Heart right ventricle (tissue), 16 donors: ENCODE results near the gene AGFG2. TPM values are rescaled to one million over a fixed set of nuclear protein-coding genes. Genes with fewer than 3 reads are reported as not detected.
A peak's percentile ranks its signal among the peaks of the same experiment; 100 is the strongest.

ENCODE experiments used
- ATAC-seq, 8 donors: fragments of 200-7000 bp; cut with Tn5 transposase; one replicate each; pipeline ENCODE4 v1.9.1; 2020; ENCODE audit warnings: mild to moderate bottlenecking in 8 of 8, moderate library complexity in 8 of 8, moderate number of reproducible peaks in 1 of 8
- DNase-seq, 2 donors: peaks; one replicate each; pipeline ENCODE4 v3.0.0-alpha.2; 2020
- H3K27ac ChIP-seq, 10 donors: fragments of 200-600 bp; sonication (generic) in 2 of 10; one replicate each; pipeline versions ENCODE4 v1.5.0 to v1.8.0; 2020 to 2022; ENCODE audit warnings: mild to moderate bottlenecking in 3 of 10
- H3K27me3 ChIP-seq, 7 donors: fragments of 200-600 bp; one replicate each; pipeline ENCODE4 v1.8.0; 2021 to 2022; ENCODE audit warnings: mild to moderate bottlenecking in 2 of 7
- H3K36me3 ChIP-seq, 9 donors: fragments of 200-600 bp; sonication (generic) in 1 of 9; one replicate each; pipeline versions ENCODE4 v1.5.0 to v1.8.0; 2020 to 2022; ENCODE audit warnings: mild to moderate bottlenecking in 2 of 9
- H3K4me1 ChIP-seq, 9 donors: fragments of 200-600 bp; sonication (generic) in 1 of 9; one replicate each; pipeline versions ENCODE4 v1.5.0 to v1.8.0; 2020 to 2022; ENCODE audit warnings: mild to moderate bottlenecking in 4 of 9
- H3K4me3 ChIP-seq, 10 donors: fragments of 200-600 bp; sonication (generic) in 2 of 10; one replicate each; pipeline versions ENCODE4 v1.5.0 to v1.8.0; 2020 to 2022; ENCODE audit warnings: mild to moderate bottlenecking in 7 of 10, moderate library complexity in 2 of 10
- H3K9me3 ChIP-seq, 11 donors: fragments of 200-600 bp in 10 of 11; sonication (generic) in 2 of 11; one replicate each; pipeline versions ENCODE4 v1.5.0 to v1.8.0; 2013 to 2022; ENCODE audit warnings: mild to moderate bottlenecking in 2 of 11, control low read depth in 1 of 11, moderate library complexity in 1 of 11
- WGBS, 2 donors: extraction: QIAGEN DNeasy Blood & Tissue Kit; methylation state at CpG; one replicate each; pipeline ENCODE4 v1.1.7; 2013; ENCODE audit warnings: inconsistent platforms in 1 of 2; 5-methylcytosine and 5-hydroxymethylcytosine counted together
- intact Hi-C, 10 donors: fragments of 100-400 bp; cut with DNase I; formaldehyde crosslinking; loops; one replicate each; pipeline versions ENCODE4 v1.11.1 to v1.14.2; 2022
- polyA plus RNA-seq, 2 donors: library from polyadenylated mRNA; stranded (reverse); fragments of 200-250 nt; gene quantifications; one replicate each; pipeline ENCODE4 v1.2.3, GENCODE V29; 2013
- total RNA-seq, 10 donors: library from RNA; stranded (reverse); fragmentation: NEBNext Ultra II Directional in 3 of 10; extraction: Animal tissue kit (Norgen Biotek cat#: 25700) in 3 of 10; gene quantifications; one replicate each; pipeline versions ENCODE4 v1.2.1 to v1.2.4, GENCODE V29; 2021 to 2023
- TF ChIP-seq, protein P1 (sequence below), 9 donors: fragments of 200-600 bp; sonication (generic) in 2 of 9; IDR thresholded peaks; one replicate each; pipeline versions ENCODE4 v1.5.0 to v1.8.0; 2021 to 2022; ENCODE audit warnings: antibody characterized with exemption in 9 of 9, mild to moderate bottlenecking in 5 of 9, moderate library complexity in 1 of 9
- donor health status: Arrhythmogenic right ventricular cardiomyopathy.
- donor health status: ischemic (EF 13 %, LVEDD 7.1; RV severe dilation, severe dysfunction).
- donor health status: healthy with polysubstance abuse.
- donor health status: DM: no; HTN: yes; CAD: no.
- donor health status: DM: no; HTN: no; CAD: no.
- donor health status: ischemic (EF 25% LVEDD 6.9; RV normal size, moderate dysfunction).
- donor health status: ischemic (EF 25% LVEDD 5.7; RV mildly dilated, moderate dysfunction).
- donor health status: healthy.
- donor health status: DM: yes; HTN: yes; CAD: no.
- donor health status: Ischemic cardiomyopathy.
- donor health status: ischemic (EF 35%, LVEDD 5.7; RV mildly dilated, moderate dysfunction).
- donor health status: nonischemic (EF 11% LVEDD 7.7; RV severe dilation, severe dysfunction).
- donor health status: DM: yes; HTN: yes; CAD: no.
- donor health status: PGD.
- donor health status: ischemic (EF 29% LVEDD 5.4; RV normal size, mild dysfunction).
- donor health status: nonischemic (EF 23%, LVEDD 6.1; RV moderate dilation, normal function).

AGFG2 gene
- total and polyA plus RNA-seq, 12 donors: 9.9 to 35.8 (median 27.3) TPM

DNA sequence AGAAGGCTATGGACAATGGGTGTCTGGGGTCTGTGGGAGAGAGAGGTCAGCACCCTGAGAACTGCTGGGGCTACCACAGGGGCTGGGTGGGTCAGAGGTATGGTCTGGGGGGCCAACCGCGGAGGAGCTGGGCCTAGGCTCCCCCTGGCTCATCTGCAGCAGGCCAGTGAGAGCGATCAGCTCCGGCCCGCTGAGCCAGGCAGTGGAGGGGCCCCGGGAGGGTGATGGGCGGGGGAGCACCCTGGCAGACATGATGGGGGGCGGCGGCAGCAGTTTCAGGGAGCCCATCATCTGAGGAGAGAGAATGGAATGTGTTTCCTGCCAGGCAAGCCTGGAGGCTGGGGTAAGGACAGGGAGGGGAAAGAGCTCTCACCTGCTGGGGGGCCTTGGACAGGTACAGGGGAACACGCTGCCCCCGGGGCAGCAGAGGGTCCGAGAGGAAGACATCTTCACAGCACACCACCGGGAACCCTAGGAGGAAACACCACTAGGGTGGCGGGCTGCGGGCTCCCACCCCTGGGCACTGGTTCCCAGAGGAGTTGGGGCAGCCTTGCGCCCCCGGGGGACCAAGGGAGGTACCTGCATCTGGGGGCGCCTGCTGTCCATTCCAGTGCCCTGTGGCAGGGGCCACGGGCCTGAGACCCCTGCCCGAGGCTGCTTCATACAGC lies 33.4 kb downstream of the AGFG2 start:
- Histone ChIP-seq H3K27ac (no peak overlapping the region), H3K4me3 (no peak overlapping the region), H3K27me3 (peaks cover 0 to 18% (median 0%) of the 10 kb centered on the region in 7 donors), H3K9me3 (no peaks in the 10 kb centered on the region), H3K36me3 (peaks cover 0 to 48% (median 34%) of the 10 kb centered on the region in 9 donors), H3K4me1 (peaks cover 0 to 26% (median 15%) of the 10 kb centered on the region in 9 donors)
- DNase-seq: no peak
- no peak for ATAC-seq
- intact Hi-C loops: no loop called here
- TF ChIP-seq, protein P1, sequence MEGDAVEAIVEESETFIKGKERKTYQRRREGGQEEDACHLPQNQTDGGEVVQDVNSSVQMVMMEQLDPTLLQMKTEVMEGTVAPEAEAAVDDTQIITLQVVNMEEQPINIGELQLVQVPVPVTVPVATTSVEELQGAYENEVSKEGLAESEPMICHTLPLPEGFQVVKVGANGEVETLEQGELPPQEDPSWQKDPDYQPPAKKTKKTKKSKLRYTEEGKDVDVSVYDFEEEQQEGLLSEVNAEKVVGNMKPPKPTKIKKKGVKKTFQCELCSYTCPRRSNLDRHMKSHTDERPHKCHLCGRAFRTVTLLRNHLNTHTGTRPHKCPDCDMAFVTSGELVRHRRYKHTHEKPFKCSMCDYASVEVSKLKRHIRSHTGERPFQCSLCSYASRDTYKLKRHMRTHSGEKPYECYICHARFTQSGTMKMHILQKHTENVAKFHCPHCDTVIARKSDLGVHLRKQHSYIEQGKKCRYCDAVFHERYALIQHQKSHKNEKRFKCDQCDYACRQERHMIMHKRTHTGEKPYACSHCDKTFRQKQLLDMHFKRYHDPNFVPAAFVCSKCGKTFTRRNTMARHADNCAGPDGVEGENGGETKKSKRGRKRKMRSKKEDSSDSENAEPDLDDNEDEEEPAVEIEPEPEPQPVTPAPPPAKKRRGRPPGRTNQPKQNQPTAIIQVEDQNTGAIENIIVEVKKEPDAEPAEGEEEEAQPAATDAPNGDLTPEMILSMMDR (IDR thresholded peaks at IDR 0.05): no peak
- 83 to 87% methylated on average over 17 to 20 of the region's 20 CpGs for WGBS, 2 donors

DNA sequence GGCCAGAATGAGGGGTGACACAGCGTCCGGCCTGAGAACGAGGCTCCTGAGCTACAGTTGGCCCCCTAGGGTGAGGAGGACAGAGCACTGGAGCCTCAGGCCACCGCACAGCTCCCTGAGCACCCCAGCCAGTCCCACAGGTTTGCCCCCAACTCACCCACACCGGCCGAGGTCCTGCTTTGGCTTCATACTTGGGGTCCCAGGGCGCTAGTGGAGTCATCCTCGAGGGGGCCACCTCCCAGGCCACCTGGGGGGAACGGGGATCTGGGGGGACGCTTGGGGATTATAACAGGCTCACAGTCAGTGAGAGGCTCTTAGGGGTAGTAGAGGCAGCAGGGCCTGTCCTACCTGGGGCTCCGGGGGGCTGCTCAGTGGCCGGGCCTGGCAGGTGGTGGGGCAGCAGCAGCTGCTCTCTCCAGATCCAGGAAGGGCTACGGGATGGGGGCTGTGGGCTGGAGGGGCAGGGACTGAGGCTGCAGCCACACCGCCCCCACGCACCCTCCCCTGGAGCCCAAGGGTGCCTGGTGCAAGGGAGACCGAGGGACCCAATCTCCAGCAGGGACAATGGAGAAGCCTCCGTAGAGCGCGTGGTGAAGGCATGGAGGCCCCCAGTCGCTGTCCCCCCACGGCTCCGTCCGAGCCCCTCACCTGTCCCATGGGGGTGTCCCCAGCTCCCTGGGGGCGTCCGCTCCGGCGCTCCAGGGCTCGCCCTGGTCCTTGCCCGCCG lies 34.1 kb downstream of the AGFG2 start:
- 92 to 93% methylated on average over 24 to 30 of the region's 30 CpGs for WGBS, 2 donors
- no peak for ATAC-seq
- TF ChIP-seq, protein P1 (IDR thresholded peaks at IDR 0.05): no peak
- no peaks in the 10 kb centered on the region for H3K9me3 ChIP-seq
- no peak overlapping the region for H3K4me3 ChIP-seq
- intact Hi-C loops: no loop called here
- H3K27me3 ChIP-seq: peaks cover 0 to 18% (median 0%) of the 10 kb centered on the region in 7 donors
- H3K36me3 ChIP-seq: peaks cover 0 to 55% (median 41%) of the 10 kb centered on the region in 9 donors
- H3K4me1 ChIP-seq: peaks cover 0 to 26% (median 15%) of the 10 kb centered on the region in 9 donors
- DNase-seq: no peak
- no peak overlapping the region for H3K27ac ChIP-seq

DNA sequence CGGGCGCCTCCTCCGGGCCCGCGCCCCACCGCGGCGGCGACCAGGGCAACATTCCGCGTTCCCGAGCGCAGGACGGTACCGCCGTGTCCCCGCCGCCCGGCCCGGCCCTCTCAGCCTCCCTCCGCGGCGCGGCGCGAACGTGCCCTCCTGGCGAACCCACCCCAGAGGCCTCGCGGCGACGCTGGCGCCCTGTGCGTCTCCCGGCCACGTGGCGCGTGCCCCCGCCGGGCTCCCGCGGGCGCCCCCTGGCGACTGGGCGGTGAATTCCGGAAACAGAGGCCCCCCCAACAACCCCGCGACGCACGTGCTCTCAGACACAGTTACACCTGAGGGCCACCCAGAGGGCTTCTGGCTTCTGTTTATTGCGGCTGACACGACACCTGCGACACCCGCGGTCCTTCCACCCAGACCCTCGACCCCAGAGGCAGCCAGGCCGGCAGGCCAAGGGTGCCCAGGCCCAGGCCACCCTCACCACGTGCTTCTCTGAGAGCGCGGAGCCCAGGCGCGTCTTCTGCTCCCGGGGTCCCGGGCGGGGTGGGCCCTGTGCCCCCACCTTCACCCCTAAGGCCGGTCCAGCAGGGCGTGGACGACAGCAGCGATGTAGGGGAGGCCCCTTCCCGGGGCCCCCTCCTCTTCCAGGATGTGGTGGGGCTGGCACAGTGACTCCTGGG lies 34.8 kb downstream of the AGFG2 start, which contains the start of gene SAP25:
TSS of gene SAP25 (minus strand) at position 210 of the 671 bp plus-strand sequence. CDS start at position 52, 158 bp downstream.
- H3K36me3 ChIP-seq: peaks cover 4 to 62% (median 49%) of the 10 kb centered on the region in 9 donors
- DNase-seq: no peak
- H3K27ac ChIP-seq: no peak within 1 kb of the TSS
- no peak within 1 kb of the TSS for H3K4me3 ChIP-seq
- no peak for ATAC-seq
- intact Hi-C loops: no loop called here
- 88 to 92% methylated on average over 51 to 70 of the region's 70 CpGs for WGBS, 2 donors
- no peaks in the 10 kb centered on the region for H3K9me3 ChIP-seq
- peaks cover 0 to 18% (median 0%) of the 10 kb centered on the region in 7 donors for H3K27me3 ChIP-seq
- TF ChIP-seq, protein P1 (IDR thresholded peaks at IDR 0.05): peak in 1 of 9 donors; percentile 11
- H3K4me1 ChIP-seq: peaks cover 0 to 22% (median 15%) of the 10 kb centered on the region in 9 donors
